ENCODE data around the gene OR51B5.
"Not testable (repeated sequence)": the region's sequence is repeated elsewhere in the genome, so short reads cannot be mapped to it uniquely, and the experiment has no call there.

OR51B5 gene

DNA sequence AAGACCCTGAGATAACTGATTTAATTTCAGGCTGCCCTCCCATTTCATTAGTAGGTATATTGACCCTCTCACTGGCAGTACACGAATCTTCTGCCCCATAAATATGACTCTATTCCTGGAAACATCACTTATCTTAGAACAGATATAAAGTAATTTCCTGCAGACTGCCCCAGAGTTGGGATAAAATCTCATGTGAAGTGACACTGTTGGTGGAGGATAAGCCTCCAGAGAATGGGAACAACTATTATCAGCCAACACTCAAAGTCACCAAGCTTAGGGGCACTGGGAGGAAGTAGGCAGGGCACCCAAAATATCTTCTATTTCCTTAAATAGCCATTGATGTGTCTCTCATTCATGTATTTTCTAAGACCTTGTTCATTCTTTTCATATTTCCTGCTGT, 8.2 kb downstream of the OR51B5 start:
- no peak for DNase-seq (ENCODE audit: low spot score)

DNA sequence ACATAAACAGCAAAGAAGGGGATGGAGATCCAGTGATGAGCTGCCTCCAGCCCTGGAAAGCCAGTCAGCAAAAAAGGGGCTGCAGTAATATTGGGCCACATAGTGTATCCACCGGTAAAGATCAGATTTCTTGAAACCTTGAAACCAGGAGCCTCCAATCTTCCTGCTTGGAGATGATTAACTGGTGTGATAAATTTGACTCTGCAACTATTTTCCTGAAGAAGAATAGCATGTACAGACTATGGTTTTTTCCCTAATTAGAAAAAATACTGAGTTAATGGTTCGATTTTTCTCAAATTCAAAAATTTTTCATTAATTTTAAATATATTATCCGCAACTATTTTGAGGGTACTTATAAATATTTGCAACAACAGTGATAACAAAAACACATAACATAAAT, 19.1 kb downstream of the OR51B5 start, which contains the start of gene OR51B2:
OR51B2 (minus strand) TSS at position 101 of the 400 bp plus-strand sequence; CDS start at position 101, 0 bp downstream.
- DNase-seq (ENCODE audit: low spot score), result no peak

DNA sequence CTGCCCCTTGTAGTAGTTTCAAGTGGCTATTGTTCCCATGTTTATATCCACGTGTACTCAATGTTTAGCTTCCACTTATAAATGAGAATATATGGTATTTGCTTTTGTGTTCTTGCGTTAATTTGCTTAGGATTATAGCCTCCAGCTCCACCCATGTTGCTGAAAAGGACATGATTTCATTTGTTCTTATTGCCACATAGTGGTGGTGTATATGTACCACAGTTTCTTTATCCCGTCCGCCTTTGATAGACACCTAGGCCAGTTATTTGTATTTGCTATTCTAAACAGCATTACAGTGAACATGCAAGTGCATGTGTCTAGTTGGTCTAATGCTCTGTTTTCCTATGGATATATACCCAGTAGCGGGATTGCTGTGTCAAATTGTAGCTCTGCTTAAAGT, 26.0 kb downstream of the OR51B5 start:
- no peak for DNase-seq (ENCODE audit: low spot score)

DNA sequence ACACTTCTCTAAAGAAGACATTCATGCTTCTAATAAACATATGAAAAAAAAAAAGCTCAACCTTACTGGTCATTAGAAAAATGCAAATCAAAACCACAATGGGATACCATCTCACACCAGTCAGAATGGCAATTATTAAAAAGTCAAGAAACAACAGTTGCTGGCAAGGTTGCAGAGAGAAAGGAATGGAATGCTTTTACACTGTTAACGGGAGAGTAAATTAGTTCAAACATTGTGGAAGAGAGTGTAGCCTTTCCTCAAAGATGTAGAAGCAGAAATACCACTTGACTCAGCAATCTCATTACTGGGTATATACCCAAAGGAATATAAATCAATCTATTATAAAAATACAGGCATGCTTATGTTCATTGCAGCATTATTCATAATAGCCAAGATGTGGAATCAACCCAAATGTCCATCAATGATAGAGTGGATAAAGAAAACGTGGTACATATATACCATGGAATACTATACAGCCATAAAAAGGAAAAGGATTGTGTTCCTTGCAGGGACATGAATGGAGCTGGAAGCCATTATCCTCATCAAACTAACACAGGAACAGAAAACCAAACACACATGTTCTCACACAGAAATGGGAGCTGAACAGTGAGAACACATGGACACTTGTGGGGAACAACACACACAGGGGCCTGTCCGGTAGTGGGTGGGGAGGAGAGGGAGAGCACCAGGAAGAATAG, 29.8 kb downstream of the OR51B5 start:
- not testable (repeated sequence) for DNase-seq (ENCODE audit: low spot score)

DNA sequence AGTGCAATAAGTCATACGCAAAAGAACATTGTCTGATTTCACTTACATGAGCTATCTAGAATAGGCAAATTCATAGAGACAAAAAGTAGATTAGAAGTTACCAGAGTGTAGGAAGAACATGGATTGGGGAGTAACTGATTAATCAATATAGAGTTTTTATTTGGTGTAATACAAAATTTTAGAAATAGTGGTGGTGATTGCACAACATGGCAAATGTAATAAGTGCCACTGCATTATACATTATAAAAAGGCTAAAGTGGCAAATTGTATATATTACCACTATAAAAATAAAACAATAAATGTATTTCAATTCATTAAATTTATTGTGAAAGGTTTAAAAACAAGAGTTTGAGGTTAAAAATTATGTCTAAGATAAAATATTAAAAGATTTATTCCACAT, 32.9 kb downstream of the OR51B5 start:
- no peak for DNase-seq (ENCODE audit: low spot score)

DNA sequence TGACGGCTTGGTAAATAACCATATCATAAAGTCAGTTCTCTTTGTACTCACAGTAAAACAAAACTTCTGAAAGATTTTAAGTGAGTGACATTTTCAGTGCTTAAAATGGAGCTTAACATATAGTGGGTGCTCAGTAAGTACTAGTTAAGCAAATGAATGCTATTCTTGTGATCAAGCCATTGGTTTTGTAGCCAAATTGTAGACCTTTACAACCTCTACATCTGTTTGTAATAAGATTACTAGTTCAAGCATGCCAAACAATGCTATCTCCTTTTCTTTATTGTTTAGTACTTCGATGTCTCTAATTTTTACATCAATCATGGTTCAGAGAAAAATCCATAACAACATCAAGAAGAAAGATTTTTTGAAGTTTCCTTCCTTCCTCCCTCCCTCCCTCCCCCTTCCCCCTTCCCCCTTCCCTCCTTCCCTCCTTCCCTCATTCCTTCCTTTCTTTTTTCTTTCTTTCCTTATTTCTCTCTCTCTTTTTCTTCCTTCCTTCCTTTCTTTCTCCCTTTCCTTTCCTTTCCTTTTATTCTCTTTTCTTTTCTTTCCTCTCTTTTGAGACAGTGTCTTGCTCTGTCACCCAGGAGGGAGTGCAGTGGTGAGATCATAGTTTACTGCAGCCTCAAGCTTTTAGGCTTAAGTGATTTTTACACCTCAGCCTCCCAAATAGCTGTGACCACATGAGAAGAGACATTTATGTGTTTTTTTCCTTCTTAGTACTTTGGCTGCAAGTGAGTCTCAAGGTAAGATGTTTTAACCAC, 35.9 kb downstream of the OR51B5 start:
- DNase-seq (ENCODE audit: low spot score), result no peak

DNA sequence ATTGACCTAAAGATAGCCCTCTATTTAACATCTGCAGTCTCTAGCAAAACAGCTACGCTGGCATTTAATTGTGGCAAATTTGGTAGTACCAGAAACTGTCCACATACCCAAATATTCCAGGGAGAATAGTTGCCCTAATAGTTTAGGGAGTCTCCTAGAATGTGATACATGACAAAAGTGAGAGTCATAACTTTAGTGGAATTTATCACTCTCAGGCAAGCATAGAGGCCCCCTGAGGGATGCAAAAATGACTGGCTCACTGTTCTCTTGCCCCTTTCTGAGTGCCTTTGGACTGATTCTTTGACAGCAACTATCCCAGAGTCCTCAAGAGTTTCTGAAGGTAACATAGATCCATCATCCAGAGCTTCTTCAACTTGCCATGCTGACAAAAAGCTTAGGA, 39.3 kb downstream of the OR51B5 start:
- no peak for DNase-seq (ENCODE audit: low spot score)

DNA sequence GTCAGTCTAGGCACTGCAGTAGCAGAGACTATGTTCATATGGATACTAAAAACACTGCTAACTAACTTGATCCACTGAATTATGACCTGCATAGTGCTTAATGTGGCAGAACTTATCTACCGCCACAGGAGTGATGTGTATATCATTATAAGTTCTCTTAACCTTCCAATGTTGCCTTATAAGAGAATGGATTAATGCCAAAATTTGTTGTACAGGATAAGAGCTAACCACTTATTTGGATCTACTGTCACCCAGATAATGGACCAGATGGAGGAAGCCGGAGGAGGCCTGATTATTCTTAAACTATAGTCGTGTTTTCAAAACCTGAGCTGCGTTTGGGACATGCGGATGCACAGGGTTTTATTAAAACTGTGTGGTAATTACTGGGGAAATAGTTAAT, 39.7 kb downstream of the OR51B5 start:
- DNase-seq (ENCODE audit: low spot score), result no peak

DNA sequence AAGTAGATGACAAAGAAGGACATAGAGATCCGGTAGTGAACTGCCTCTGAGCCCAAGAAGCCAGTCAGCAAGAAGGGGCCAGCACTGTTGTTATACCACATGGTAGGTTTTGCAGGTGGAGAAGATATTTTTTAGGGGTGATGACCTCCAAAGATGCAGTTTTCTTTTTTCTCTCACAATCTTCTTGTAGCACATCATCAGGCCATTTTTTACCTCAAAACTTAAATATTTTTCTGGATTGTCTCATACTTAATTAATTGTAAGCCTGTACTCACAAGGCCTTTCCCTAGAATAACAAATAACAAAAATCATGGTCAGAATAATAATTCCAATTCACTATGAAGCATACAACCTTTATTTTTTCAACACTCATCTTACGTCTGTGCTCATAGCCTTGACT, 41.5 kb downstream of the OR51B5 start, which contains the start of gene OR51B4:
OR51B4 (minus strand) TSS at position 101 of the 400 bp plus-strand sequence; CDS start at position 101, 0 bp downstream.
- DNase-seq (ENCODE audit: low spot score), result no peak

DNA sequence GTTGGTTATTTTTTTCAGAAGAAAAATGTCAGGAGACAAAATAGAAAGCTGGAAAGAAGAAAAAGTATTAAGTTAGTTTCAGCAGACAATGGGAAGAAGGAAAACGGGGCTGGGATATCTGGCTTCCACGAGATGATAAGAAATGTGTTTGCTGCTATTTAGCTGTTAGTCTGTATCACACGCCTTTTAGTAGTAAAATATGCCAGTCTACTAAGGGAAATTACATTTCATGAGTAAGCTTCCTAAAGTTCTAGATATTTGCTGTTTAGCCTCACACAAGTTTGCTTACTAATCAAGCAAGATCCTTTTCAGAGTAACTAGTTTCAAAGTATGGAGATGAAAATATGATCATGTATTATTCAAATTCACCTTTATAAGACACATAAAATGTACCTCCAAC, 43.1 kb downstream of the OR51B5 start:
- no peak for DNase-seq (ENCODE audit: low spot score)

DNA sequence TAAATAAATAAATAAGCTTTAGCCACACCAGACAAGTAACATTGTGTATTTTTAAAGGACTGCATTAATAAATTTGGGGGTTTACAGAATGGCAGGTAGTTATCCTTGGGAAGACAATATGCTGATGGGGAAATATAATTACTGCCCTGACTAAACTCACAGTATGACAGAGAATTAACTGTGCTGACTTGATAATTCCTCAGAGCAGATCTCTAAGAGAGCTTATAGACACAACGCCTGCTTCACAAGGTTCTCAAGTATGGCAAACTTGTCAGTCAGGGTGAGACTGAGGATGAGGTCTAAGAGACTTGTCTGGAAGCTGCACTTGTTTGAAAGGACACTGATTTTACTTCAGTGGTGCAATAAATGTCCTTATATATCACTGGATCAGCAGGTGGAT, 44.9 kb downstream of the OR51B5 start:
- no peak for DNase-seq (ENCODE audit: low spot score)

DNA sequence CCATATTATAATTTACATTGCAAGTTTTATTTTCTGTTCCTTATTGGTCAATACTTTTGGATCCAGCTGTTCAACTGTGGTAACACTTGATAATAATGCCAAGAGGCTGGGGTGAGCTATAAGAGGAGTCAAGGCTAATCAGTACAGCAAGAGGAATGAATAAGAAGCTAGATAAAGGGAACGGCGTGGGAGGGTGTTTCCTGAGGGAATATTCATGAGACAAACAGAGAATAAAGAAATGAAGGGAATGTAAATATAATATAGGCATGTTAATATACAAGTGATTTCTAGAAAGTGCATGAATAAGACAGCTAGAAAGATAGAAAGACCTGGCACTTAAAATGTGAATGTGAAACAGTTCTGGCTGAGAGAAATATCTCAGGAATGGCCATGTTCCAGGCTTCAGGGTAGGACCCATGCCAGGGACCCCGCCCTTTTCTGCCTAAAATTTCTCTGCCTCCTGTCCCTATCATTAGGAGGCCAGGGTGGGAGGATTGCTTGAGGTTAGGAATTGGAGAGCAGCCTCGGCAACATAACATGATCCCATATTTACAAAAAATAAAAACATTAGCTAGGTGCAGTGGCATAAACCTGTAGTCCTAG, 45.5 kb downstream of the OR51B5 start:
- no peak for DNase-seq (ENCODE audit: low spot score)

DNA sequence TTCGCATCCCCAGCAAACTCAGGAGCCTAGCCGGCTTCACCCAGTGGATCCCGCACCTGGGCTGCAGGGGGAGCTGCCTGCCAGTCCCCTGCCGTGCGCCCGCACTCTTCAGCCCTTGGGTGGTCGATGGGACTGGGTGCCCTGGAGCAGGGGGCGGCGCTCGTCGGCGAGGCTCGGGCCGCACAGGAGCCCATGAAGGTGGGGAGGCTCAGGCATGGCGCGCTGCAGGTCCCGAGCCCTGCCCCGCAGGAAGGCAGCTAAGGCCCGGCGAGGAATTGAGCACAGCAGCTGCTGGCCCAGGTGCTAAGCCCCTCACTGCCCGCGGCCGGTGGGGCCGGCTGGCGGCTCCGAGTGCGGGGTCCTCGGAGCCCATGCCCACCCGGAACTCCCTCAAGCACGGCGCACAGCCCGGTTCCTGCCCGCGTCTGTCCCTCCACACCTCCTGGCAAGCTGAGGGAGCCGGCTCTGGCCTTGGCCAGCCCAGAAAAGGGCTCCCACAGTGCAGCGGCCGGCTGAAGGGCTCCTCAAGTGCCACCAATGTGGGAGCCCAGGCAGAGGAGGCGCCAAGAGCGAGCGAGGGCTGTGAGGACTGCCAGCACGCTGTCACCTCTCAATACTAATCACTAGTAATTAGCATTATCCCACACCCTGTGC, 48.9 kb downstream of the OR51B5 start:
- DNase-seq (ENCODE audit: low spot score), result not testable (repeated sequence)

DNA sequence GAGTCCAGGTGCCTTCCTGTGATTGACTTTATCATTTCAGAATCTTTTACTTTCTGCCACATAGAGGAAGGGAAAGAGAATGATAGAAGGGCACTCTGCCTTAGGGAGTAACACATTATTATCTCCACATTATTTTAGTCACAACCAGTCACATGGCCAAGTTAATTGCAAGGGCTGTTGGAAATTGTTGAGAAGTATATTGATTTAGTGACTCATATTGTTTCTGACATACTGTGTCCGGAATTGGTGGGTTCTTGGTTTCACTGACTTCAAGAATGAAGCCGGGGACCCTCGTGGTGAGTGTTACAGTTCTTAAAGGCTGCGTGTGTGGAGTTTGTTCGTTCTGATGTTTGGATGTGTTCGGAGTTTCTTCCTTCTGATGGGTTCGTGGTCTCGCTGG, 50.3 kb downstream of the OR51B5 start:
- DNase-seq (ENCODE audit: low spot score), result no peak

All from LoVo (cell line).